H1 (cell line): ENCODE results near the gene MBD3. TPM values are rescaled to one million over a fixed set of nuclear protein-coding genes. Genes with fewer than 3 reads are reported as not detected.

Source experiments
- ATF3 ChIP-seq: IDR thresholded peaks from 2 replicates; pipeline ENCODE4 v1.6.1; 2011; ENCODE audit warnings: low read depth, mild to moderate bottlenecking, low read length; ENCODE audit not compliant: insufficient read depth
- CBX5 ChIP-seq: fragments of 300-800, 300-1000 bp; sonication (generic); IDR thresholded peaks from 2 replicates; pipeline ENCODE4 v1.7.1; 2016; ENCODE audit warnings: antibody characterized with exemption, low read length, low read depth
- CHD2 ChIP-seq: IDR thresholded peaks from 2 replicates; pipeline ENCODE4 v1.6.1; 2012; ENCODE audit warnings: low read length, improper control_type of control experiment
- CHD7 ChIP-seq: fragments of 300-600 bp; sonication (generic); IDR thresholded peaks from 2 replicates; pipeline ENCODE4 v1.7.1; 2012; ENCODE audit warnings: low read length, moderate library complexity, mild to moderate bottlenecking, inconsistent platforms; ENCODE audit not compliant: insufficient replicate concordance
- FOSL1 ChIP-seq: IDR thresholded peaks from 2 replicates; pipeline ENCODE4 v1.6.1; 2011; ENCODE audit warnings: mild to moderate bottlenecking, low read depth, low read length, moderate library complexity; ENCODE audit not compliant: insufficient read depth
- GTF2F1 ChIP-seq: IDR thresholded peaks from 2 replicates; pipeline ENCODE4 v1.6.1; 2012; ENCODE audit warnings: low read depth, low read length, improper control_type of control experiment, borderline replicate concordance
- KDM5A ChIP-seq: fragments of 200-600 bp; IDR thresholded peaks from 2 replicates; pipeline ENCODE4 v1.7.1; 2012; ENCODE audit warnings: mild to moderate bottlenecking, low read length, inconsistent platforms, mixed read lengths
- MAX ChIP-seq: IDR thresholded peaks from 2 replicates; pipeline ENCODE4 v1.6.1; 2012; ENCODE audit warnings: inconsistent platforms
- SUZ12 ChIP-seq: fragments of 200-600 bp; sonication (generic); IDR thresholded peaks from 2 replicates; pipeline ENCODE4 v1.6.1; 2012; ENCODE audit warnings: mild to moderate bottlenecking, inconsistent platforms, low read length, moderate library complexity, mixed read lengths
- ZNF274 ChIP-seq: IDR thresholded peaks from 2 replicates; pipeline ENCODE4 v1.7.0; 2012; ENCODE audit warnings: low read length, borderline replicate concordance; ENCODE audit errors: extremely low read depth
- polyA plus RNA-seq, 7 experiments: library from polyadenylated mRNA; depleted of rRNA in 3 of 7; stranded (reverse) in 5 of 7; unstranded in 2 of 7; fragments of >200 nt in 5 of 7; fragments of 200-250 nt in 2 of 7; gene quantifications; 1 replicate in 5 of 7; 2 replicates in 1 of 7; 4 replicates in 1 of 7; pipeline versions ENCODE4 v1.2.1 to v1.2.3, GENCODE V29; 2011 to 2013; ENCODE audit warnings: missing spikeins in 2 of 7, mixed read lengths in 2 of 7
- total RNA-seq: library from RNA; stranded (reverse); fragmentation: NEBNext Ultra II Directional; extraction: Animal tissue kit (Norgen Biotek cat#: 25700); gene quantifications from 2 replicates; pipeline ENCODE4 v1.2.1, GENCODE V29; 2021

MBD3 gene
- total and polyA plus RNA-seq, 2 of the 8 experiments (the other 6 are each of a cell fraction or from before 2014, with no cell fraction given), result 88.2 to 110 TPM

GRCh38 chr19:1626417-1627010 is 33.8 kb upstream of the MBD3 start (continued):
- no peak for TF ChIP-seq CHD7
- no peak for TF ChIP-seq ATF3
- TF ChIP-seq MAX, result no peak
- TF ChIP-seq CHD2, result no peak
- no peak for TF ChIP-seq SUZ12
- TF ChIP-seq KDM5A, result no peak
- no peak for TF ChIP-seq CBX5
- no peak for TF ChIP-seq GTF2F1
- TF ChIP-seq FOSL1, result no peak
- no peak for TF ChIP-seq ZNF274
- TF ChIP-seq, all 59 proteins: peak for 0
